Measurements from ENCODE around the gene MED25.

MED25 gene

GRCh38 chr19:49847731-49848696, 29.9 kb downstream of the MED25 start:
- no peak for DNase-seq

GRCh38 chr19:49848938-49849337, 30.8 kb downstream of the MED25 start:
- DNase-seq: no peak

GRCh38 chr19:49849433-49850220, 31.5 kb downstream of the MED25 start:
- DNase-seq: no peak

- DNase-seq: no peak
Observed at GRCh38 chr19:49850221-49850486, 32.1 kb downstream of the MED25 start.

GRCh38 chr19:49850487-49851342, 32.6 kb downstream of the MED25 start, which contains the start of gene PTOV1:
TSS of gene PTOV1 (plus strand) at chr19:49851159.
- DNase-seq: peak; percentile 90

GRCh38 chr19:49851456-49852259, 33.6 kb downstream of the MED25 start:
- DNase-seq: peak; percentile 23

- DNase-seq: no peak
Observed at GRCh38 chr19:49852631-49853126, 34.6 kb downstream of the MED25 start.

- DNase-seq: no peak
Observed at GRCh38 chr19:49853852-49854377, 35.8 kb downstream of the MED25 start.

- DNase-seq: no peak
Observed at GRCh38 chr19:49854378-49855263, 36.5 kb downstream of the MED25 start.

- DNase-seq: no peak
Observed at GRCh38 chr19:49855277-49855675, 37.2 kb downstream of the MED25 start.

- no peak for DNase-seq
Observed at GRCh38 chr19:49855676-49856573, 37.8 kb downstream of the MED25 start.

GRCh38 chr19:49856574-49857021, 38.5 kb downstream of the MED25 start:
- no peak for DNase-seq

- DNase-seq: no peak
Observed at GRCh38 chr19:49857061-49857837, 39.2 kb downstream of the MED25 start.

- DNase-seq: no peak
Observed at GRCh38 chr19:49857838-49858087, 39.7 kb downstream of the MED25 start.

- DNase-seq: no peak
Observed at GRCh38 chr19:49858088-49858985, 40.2 kb downstream of the MED25 start.

- no peak for DNase-seq
Observed at GRCh38 chr19:49859682-49860335, 41.7 kb downstream of the MED25 start.
